Articular chondrocyte of knee joint (primary cell): Measurements from ENCODE around the gene DLST. TPM values are rescaled to one million over a fixed set of nuclear protein-coding genes. Genes with fewer than 3 reads are reported as not detected.

Experiments
- total RNA-seq: library from RNA; depleted of rRNA; stranded (reverse); fragments of >200 nt; gene quantifications from 2 replicates; pipeline ENCODE4 v1.2.3, GENCODE V29; 2012

Gene DLST
- total RNA-seq: 64.5 and 78.0 TPM in 2 replicates

DNA sequence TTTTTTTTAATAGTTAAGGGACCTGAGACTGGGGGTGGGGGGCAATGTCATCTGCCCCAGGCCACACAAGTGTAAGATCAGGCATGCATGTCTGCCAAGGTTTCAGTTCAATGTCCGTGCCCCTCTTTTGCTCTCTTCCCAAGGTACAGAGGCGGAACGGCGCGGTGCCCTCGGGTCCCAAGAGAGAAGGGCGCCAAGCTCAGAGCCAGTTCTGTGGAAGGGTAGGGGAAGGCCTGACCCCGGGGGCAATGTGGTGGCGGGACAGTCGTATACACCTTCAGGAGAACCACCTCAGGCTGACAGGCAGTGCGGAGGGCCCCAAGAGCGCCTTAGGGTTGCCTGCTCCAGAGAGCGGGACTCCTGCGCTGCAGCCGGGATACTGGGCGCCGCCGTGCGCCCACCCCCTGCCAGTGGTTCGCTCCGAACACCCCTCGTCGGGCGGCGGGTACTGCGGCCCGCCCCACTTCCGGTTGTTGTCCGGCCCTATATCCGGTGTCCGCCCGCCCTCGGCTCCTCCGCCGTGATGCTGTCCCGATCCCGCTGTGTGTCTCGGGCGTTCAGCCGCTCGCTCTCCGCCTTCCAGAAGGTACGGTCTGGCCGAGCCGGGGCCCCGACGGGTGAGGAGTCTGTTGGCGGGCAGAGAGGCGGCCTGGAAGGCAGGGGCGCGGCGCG lies at the start of gene DLST:
DLST (plus strand) TSS at position 486 of the 672 bp plus-strand sequence; CDS start at position 524, 38 bp downstream.

DNA sequence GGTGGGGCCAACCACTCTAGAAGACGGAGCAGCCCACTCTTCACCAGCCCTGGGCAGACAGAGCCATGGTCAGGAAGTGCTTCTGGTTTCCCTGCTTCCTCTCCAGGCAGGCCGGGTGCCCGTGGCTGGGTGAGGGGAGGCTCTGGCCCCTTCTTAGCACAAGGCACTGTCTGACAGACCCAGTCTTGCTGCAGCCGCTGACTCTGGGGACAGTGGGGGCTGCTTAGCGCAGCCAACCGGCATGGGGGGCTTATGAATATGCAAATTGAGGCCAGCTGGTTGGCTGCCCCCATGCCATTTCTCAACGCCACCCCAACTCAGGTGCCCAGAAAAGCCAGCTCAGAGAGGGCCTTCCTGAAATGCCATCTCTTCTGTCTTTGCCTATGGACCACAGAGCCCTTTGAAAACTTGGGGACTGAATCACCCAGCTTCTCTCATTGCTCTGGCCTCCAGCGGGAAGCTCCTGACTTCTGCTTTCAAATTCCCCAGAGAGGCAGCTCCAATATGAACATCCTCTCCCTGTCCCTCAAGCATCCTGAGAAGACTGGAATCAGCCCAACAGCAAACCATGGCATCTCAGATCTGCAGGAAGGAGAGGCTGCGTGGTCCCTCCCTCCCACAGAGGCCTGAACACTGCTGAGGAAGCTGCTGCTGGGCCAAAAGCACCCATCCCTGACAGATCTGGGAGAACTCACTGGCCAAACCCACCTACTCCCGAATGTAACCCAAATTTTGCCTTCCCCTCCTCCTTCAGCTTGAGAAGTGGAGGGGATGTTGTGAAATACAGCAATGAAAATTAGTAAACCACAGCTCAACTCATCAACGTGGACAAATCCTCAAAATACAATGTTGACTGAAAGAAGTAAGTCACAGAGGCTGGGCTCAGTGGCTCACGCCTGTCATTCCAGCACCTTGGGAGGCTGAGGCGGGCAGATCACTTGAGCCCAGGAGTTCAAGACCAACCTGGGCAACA lies 5.5 kb upstream of the DLST start, which contains the start of gene PROX2:
PROX2 (minus strand) TSS at position 205 of the 973 bp plus-strand sequence. CDS start 12,311 bp downstream, outside the sequence.

DNA sequence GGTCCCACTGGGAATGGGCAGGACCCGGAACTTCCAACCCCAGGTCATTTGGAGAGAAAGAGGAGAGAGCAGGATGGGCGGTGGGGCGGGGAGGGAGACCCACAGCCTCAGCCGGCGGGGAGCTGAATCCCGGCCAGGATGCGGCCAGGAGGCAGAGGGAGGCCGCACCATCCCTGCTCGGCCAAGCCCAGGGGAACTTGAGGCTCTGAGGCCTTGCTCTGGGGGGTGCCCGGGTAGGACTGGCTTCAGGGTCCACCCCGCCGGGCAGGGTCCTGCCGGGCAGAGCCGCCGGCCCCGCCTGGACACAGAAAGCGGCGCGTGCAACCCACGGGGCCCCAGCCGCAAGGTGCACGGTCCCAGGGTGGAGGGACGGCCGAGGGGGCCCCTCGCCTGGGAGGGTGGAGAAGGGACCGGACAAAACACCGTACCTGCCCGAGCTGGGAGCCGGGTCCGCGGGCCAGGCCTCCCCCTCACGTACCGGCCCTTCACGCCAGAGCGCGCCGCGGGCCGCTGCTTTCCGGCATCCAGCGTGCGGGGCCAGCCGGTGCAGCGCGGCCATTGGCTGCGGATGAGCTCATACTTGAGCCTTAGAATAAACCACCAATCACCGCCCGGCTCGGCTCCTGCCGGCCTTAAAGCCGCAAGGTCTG lies 41.2 kb downstream of the DLST start, which contains the start of gene RPS6KL1:
RPS6KL1 (minus strand) TSS at position 509 of the 650 bp plus-strand sequence. CDS start 1,719 bp downstream, outside the sequence.

Other genes with a start within 250 kb of the DLST start
- gene AREL1, start 168.8 kb upstream of the DLST start, total RNA-seq: 25.9 and 26.9 TPM in 2 replicates
- 49.4 and 68.9 TPM in 2 replicates for gene FCF1, start 168.8 kb upstream of the DLST start, total RNA-seq
- gene YLPM1, start 118.6 kb upstream of the DLST start, total RNA-seq: 51.3 and 52.8 TPM in 2 replicates
- not detected in 2 replicates for gene PROX2, start 5.8 kb upstream of the DLST start, total RNA-seq
- gene RPS6KL1, start 41.3 kb downstream of the DLST start, total RNA-seq: 0.76 and 0.78 TPM in 2 replicates
- gene PGF, start 73.7 kb downstream of the DLST start, total RNA-seq: 7.4 and 30.1 TPM in 2 replicates
- gene EIF2B2, start 121.0 kb downstream of the DLST start, total RNA-seq: 27.4 and 45.0 TPM in 2 replicates
- 34.9 and 38.8 TPM in 2 replicates for gene MLH3, start 169.6 kb downstream of the DLST start, total RNA-seq
- gene ACYP1, start 182.1 kb downstream of the DLST start, total RNA-seq: 10.6 and 10.9 TPM in 2 replicates
- 1.2 and 1.5 TPM in 2 replicates for gene ZC2HC1C, start 187.7 kb downstream of the DLST start, total RNA-seq
- gene NEK9, start 245.1 kb downstream of the DLST start, total RNA-seq: 55.9 and 65.6 TPM in 2 replicates